Upper lobe of right lung (tissue), 1 donor: Measurements from ENCODE around the gene SLC12A5. TPM values are rescaled to one million over a fixed set of nuclear protein-coding genes. Genes with fewer than 3 reads are reported as not detected.

Experiments used
- ATAC-seq: fragments of 200-7000 bp; cut with Tn5 transposase; one replicate; pipeline ENCODE4 v1.9.1; 2020; ENCODE audit warnings: mild to moderate bottlenecking, moderate library complexity
- DNase-seq: peaks from one replicate; pipeline ENCODE4 v3.0.0-alpha.2; 2020
- H3K27ac ChIP-seq: fragments of 200-600 bp; one replicate; pipeline ENCODE4 v1.8.0; 2022
- H3K27me3 ChIP-seq: fragments of 200-600 bp; one replicate; pipeline ENCODE4 v1.8.0; 2022; ENCODE audit warnings: mild to moderate bottlenecking
- H3K36me3 ChIP-seq: fragments of 200-600 bp; one replicate; pipeline ENCODE4 v1.8.0; 2022
- H3K4me1 ChIP-seq: fragments of 200-600 bp; one replicate; pipeline ENCODE4 v1.8.0; 2022
- H3K4me3 ChIP-seq: fragments of 200-600 bp; one replicate; pipeline ENCODE4 v1.8.0; 2022; ENCODE audit warnings: mild to moderate bottlenecking
- H3K9me3 ChIP-seq: fragments of 200-600 bp; one replicate; pipeline ENCODE4 v1.8.0; 2022
- CTCF ChIP-seq: fragments of 200-600 bp; IDR thresholded peaks from one replicate; pipeline ENCODE4 v1.8.0; 2022; ENCODE audit warnings: antibody characterized with exemption
- intact Hi-C: fragments of 100-400 bp; cut with DNase I; formaldehyde crosslinking; loops from one replicate; pipeline ENCODE4 v1.11.0; 2022
- total RNA-seq: library from RNA; stranded (reverse); fragmentation: NEBNext Ultra II Directional; extraction: Animal tissue kit (Norgen Biotek cat#: 25700); gene quantifications from one replicate; pipeline ENCODE4 v1.2.1, GENCODE V29; 2021
- donor health status: DM: no; HTN: yes; CAD: no; lungs with severe emphysema.

Gene SLC12A5
- total RNA-seq, 1 donor from 2014 or later, result 2.0 TPM

- Histone ChIP-seq H3K27me3 (peaks cover 15% of the 10 kb centered on the region), H3K9me3 (no peaks in the 10 kb centered on the region), H3K4me3 (no peak overlapping the region), H3K36me3 (no peaks in the 10 kb centered on the region), H3K4me1 (no peaks in the 10 kb centered on the region), H3K27ac (no peak overlapping the region)
- no peak for TF ChIP-seq CTCF
- DNase-seq (no peak), ATAC-seq (no peak)
- intact Hi-C loops, result no loop called here
Measured at GRCh38 chr20:46049190-46049589, 20.2 kb downstream of the SLC12A5 start.

GRCh38 chr20:46049815-46050214 lies 20.8 kb downstream of the SLC12A5 start:
- Histone ChIP-seq H3K27ac (no peak overlapping the region), H3K9me3 (no peaks in the 10 kb centered on the region), H3K36me3 (no peaks in the 10 kb centered on the region), H3K4me1 (no peaks in the 10 kb centered on the region), H3K4me3 (no peak overlapping the region), H3K27me3 (peaks cover 15% of the 10 kb centered on the region)
- no peak for TF ChIP-seq CTCF
- ATAC-seq (no peak), DNase-seq (no peak)
- intact Hi-C loops, result no loop called here

- intact Hi-C loops, result no loop called here
- no peak for TF ChIP-seq CTCF
- Histone ChIP-seq H3K27me3 (peaks cover 18% of the 10 kb centered on the region), H3K4me1 (no peaks in the 10 kb centered on the region), H3K27ac (no peak overlapping the region), H3K9me3 (no peaks in the 10 kb centered on the region), H3K4me3 (no peak overlapping the region), H3K36me3 (no peaks in the 10 kb centered on the region)
- no peak for DNase-seq
- no peak for ATAC-seq
Measured at GRCh38 chr20:46050444-46050843, 21.4 kb downstream of the SLC12A5 start.

GRCh38 chr20:46050885-46051284 lies 21.9 kb downstream of the SLC12A5 start:
- no peaks in the 10 kb centered on the region for H3K9me3 ChIP-seq
- ATAC-seq (no peak), DNase-seq (no peak)
- H3K4me1 ChIP-seq, result no peaks in the 10 kb centered on the region
- H3K27ac ChIP-seq, result no peak overlapping the region
- no peak overlapping the region for H3K4me3 ChIP-seq
- intact Hi-C loops, result no loop called here
- H3K36me3 ChIP-seq, result no peaks in the 10 kb centered on the region
- no peak for TF ChIP-seq CTCF
- peaks cover 23% of the 10 kb centered on the region for H3K27me3 ChIP-seq

- TF ChIP-seq CTCF, result no peak
- Histone ChIP-seq H3K9me3 (no peaks in the 10 kb centered on the region), H3K4me3 (no peak overlapping the region), H3K27ac (no peak overlapping the region), H3K36me3 (no peaks in the 10 kb centered on the region), H3K4me1 (no peaks in the 10 kb centered on the region), H3K27me3 (peaks cover 29% of the 10 kb centered on the region)
- intact Hi-C loops, result no loop called here
- ATAC-seq (no peak), DNase-seq (no peak)
Measured at GRCh38 chr20:46051556-46052308, 22.7 kb downstream of the SLC12A5 start.

- peaks cover 5% of the 10 kb centered on the region for H3K4me1 ChIP-seq
- ATAC-seq (no peak), DNase-seq (no peak)
- H3K27ac ChIP-seq, result no peak overlapping the region
- no peak overlapping the region for H3K4me3 ChIP-seq
- H3K27me3 ChIP-seq, result peaks cover 30% of the 10 kb centered on the region
- intact Hi-C loops, result no loop called here
- no peaks in the 10 kb centered on the region for H3K9me3 ChIP-seq
- no peaks in the 10 kb centered on the region for H3K36me3 ChIP-seq
- TF ChIP-seq CTCF, result no peak
Measured at GRCh38 chr20:46053416-46053815, 24.4 kb downstream of the SLC12A5 start.
